DMS53 treated with DMSO at 0.1 percent for 48 hours (cell line): ENCODE data around the gene HNRNPH3.
A peak's percentile ranks its signal among the peaks of the same experiment; 100 is the strongest.

Source experiments
- DNase-seq: peaks from one replicate; lab custom pipeline; 2025; ENCODE audit not compliant: unreplicated experiment; lab: John Stamatoyannopoulos, UW

The HNRNPH3 gene

GRCh38 chr10:68330852-68331454 lies 911 bp upstream of the HNRNPH3 start:
- peak; percentile 42 for DNase-seq

- peak; percentile 57 for DNase-seq
These were observed 594 bp downstream of the HNRNPH3 start, which contains the start of gene PBLD for GRCh38 chr10:68332259-68333057. PBLD (minus strand) TSS chr10:68332928; CDS start chr10:68306844, 26,084 bp downstream.

- no peak for DNase-seq
These were observed 1.2 kb downstream of the HNRNPH3 start for GRCh38 chr10:68333058-68333395.

GRCh38 chr10:68333440-68334431 lies 1.9 kb downstream of the HNRNPH3 start:
- no peak for DNase-seq

GRCh38 chr10:68334672-68335467 lies 3.0 kb downstream of the HNRNPH3 start:
- no peak for DNase-seq

GRCh38 chr10:68336754-68337351 lies 5.0 kb downstream of the HNRNPH3 start:
- no peak for DNase-seq

GRCh38 chr10:68340358-68341080 lies 8.7 kb downstream of the HNRNPH3 start:
- no peak for DNase-seq

GRCh38 chr10:68342909-68343516 lies 11.1 kb downstream of the HNRNPH3 start:
- no peak for DNase-seq

GRCh38 chr10:68345621-68346020 lies 13.8 kb downstream of the HNRNPH3 start:
- DNase-seq: no peak

- no peak for DNase-seq
These were observed 14.9 kb downstream of the HNRNPH3 start for GRCh38 chr10:68346774-68347173.

GRCh38 chr10:68348265-68348741 lies 16.4 kb downstream of the HNRNPH3 start:
- peak; percentile 35 for DNase-seq

GRCh38 chr10:68353537-68353936 lies 21.7 kb downstream of the HNRNPH3 start:
- no peak for DNase-seq

GRCh38 chr10:68359189-68359588 lies 27.3 kb downstream of the HNRNPH3 start:
- no peak for DNase-seq

- no peak for DNase-seq
These were observed 30.7 kb downstream of the HNRNPH3 start for GRCh38 chr10:68362590-68362989.

GRCh38 chr10:68364101-68364886 lies 32.4 kb downstream of the HNRNPH3 start:
- no peak for DNase-seq

- DNase-seq: no peak
These were observed 33.7 kb downstream of the HNRNPH3 start for GRCh38 chr10:68365611-68366010.

- DNase-seq: no peak
These were observed 34.7 kb downstream of the HNRNPH3 start for GRCh38 chr10:68366600-68366999.

- DNase-seq: no peak
These were observed 35.3 kb downstream of the HNRNPH3 start for GRCh38 chr10:68367121-68367520.
